GM13976 (cell line): ENCODE data around the gene WSCD2.

Experiments used
- DNase-seq: peaks from one replicate; pipeline ENCODE4 v3.0.0; 2012; ENCODE audit warnings: low spot score
- in situ Hi-C: fragments of 300-500 bp; cut with MboI; formaldehyde crosslinking; loops from one replicate; pipeline ENCODE4 v1.12.0; 2022; ENCODE audit warnings: low sequenced_read_pairs, mixed read lengths, inconsistent platforms; ENCODE audit not compliant: unreplicated experiment
- TF ChIP-seq, protein P1 (sequence below): IDR thresholded peaks from 2 replicates; pipeline ENCODE4 v1.5.1; 2012; ENCODE audit warnings: borderline replicate concordance, mild to moderate bottlenecking; ENCODE audit not compliant: insufficient read depth; ENCODE audit errors: extremely low read depth, missing control alignments, control extremely low read depth

The WSCD2 gene

DNA sequence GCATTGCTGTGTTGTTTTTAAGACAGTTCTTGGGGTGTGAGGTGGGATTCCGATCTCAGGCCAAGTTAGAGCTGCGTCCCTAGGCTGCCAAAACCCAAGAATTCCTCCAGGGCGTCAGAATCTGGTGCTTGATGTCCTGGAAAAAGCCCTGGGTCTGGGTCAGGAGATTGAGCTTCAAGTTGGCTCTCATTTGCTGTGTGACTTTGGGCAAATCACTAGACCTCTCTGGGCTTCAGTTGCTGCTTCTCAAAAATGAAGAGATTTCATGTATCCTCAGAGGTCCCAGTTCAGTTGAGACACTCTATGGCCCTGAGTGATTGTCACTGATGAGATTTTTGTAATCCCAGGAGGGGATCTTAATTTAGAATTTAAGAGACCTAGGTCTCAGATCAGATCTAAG, 1.9 kb downstream of the WSCD2 start:
- TF ChIP-seq, protein P1, sequence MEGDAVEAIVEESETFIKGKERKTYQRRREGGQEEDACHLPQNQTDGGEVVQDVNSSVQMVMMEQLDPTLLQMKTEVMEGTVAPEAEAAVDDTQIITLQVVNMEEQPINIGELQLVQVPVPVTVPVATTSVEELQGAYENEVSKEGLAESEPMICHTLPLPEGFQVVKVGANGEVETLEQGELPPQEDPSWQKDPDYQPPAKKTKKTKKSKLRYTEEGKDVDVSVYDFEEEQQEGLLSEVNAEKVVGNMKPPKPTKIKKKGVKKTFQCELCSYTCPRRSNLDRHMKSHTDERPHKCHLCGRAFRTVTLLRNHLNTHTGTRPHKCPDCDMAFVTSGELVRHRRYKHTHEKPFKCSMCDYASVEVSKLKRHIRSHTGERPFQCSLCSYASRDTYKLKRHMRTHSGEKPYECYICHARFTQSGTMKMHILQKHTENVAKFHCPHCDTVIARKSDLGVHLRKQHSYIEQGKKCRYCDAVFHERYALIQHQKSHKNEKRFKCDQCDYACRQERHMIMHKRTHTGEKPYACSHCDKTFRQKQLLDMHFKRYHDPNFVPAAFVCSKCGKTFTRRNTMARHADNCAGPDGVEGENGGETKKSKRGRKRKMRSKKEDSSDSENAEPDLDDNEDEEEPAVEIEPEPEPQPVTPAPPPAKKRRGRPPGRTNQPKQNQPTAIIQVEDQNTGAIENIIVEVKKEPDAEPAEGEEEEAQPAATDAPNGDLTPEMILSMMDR: no peak
- no peak for DNase-seq
- in situ Hi-C loops: no loop called here

DNA sequence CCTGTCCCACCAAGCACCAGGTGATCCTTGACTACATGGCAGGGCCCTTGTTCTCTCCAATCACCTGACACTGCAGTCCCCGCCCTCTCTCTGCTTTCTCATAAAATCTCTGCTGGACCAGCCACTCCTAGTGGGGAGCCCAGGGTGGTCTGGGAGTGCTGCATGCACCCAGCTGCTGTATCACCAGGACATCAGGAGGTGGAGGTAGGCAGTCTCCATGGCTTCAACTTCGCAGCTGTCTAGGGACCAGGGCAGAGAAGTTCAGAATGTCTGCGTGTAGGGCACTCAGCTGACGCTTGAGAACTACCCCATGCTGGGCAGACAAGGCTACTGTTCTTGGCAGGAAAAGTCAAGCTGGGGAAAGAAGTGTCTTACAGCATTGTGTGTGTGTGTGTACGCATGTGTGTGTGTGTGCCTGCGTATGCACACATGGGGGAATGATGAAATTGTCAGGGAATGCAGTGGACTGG, 2.6 kb downstream of the WSCD2 start:
- in situ Hi-C loops: no loop called here
- TF ChIP-seq, protein P1: no peak
- DNase-seq: no peak

DNA sequence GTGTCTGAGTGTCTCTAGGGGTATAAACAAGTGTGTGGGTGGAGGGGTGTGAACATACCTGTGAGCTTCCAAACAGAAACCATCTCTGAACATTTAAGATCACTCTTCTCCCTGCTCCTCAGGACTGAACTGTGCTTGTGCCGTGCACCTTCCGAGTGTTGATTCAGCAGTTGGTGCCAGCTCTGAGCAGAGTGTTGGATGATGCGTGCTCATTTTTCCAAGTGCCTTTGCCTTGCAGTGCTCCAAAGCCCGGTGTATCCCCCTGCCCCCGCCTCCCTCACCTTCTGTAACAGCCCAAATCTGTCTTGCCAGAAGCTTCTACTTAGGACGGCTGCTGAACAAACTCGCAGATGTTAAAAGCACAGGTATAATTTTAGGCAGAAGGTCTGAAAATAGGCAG, 4.4 kb downstream of the WSCD2 start:
- TF ChIP-seq, protein P1: no peak
- in situ Hi-C loops: no loop called here
- DNase-seq: no peak

DNA sequence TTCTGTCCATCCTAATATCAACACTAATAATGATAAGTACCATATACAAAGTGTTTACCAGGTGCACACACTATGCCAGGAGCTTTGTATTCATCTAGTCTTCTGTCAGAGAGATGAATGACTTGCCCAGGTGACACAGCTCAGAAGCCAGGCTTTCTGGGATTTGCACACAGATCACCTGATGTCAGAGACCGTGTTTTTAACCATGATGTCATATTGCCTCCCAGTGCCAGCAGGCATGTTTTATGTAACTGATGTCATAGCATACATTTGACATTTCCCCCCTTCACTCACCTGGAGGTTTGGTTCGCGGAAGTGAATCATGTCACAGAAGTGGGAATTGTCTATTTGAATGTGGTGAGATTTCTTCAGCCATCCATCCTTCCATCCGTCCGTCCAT, 5.7 kb downstream of the WSCD2 start:
- TF ChIP-seq, protein P1: no peak
- in situ Hi-C loops: no loop called here
- no peak for DNase-seq

DNA sequence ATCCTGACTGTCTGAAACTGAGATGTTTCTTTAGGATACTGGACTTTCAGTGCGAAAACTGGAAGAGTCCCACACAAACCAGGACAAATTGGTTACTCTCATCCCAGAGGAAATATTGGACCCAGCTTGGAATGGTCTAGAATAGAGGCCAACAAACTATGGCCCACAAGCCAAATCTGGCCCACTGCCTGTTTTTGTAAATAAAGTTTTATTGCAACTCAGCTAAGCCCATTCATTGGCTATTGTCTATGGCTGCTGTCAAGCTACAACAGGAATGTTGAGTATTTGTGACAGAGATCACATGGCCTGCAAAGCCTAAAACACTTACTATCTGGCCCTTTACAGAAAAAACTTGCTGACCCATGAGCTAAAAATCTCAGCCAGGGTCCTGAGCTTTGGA, 6.5 kb downstream of the WSCD2 start:
- no peak for DNase-seq
- in situ Hi-C loops: no loop called here
- TF ChIP-seq, protein P1: no peak

DNA sequence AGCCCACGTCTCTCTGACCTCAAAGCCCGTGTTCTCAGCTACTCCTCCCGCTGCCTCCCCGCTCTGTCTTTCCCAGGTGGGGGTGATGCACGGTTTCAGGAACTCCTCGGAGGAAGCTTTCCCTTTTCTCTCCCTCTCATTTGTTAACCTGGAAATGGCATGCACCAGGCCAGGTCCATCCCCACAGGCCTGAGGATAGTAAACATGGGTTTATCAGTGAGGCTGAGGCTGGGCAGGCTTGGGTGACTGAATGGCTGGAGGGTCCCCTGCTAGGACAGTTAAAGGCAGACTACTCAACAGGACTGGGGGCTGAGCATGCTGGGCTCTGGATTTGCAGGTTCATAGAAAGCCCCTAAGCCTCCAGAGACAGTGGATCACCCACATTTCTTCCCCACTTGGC, 7.6 kb downstream of the WSCD2 start:
- no peak for DNase-seq
- TF ChIP-seq, protein P1: no peak
- in situ Hi-C loops: no loop called here

DNA sequence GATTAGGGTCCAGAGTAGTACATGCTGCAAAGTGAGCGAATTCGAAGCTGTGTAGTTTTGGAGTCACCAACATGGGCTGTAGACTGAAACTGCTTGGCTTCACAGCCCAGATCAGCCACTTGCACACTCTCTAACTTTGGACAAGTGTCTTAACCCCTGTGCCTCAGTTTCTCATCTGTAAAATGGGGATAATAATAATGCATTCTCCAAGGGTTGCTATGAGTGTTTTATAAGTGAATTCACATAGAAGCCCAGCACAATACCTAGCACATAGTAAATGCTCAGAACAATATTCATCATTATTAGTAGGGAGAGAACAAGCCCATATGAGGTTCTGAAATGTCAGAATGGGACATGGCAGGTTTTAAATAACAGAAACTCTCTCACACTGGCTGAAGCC, 10.4 kb downstream of the WSCD2 start:
- in situ Hi-C loops: no loop called here
- TF ChIP-seq, protein P1: no peak
- no peak for DNase-seq
